HL-60 (cell line): ENCODE data around the gene ARL11.

Experiments used
- DNase-seq, 2 experiments: peaks; one replicate each; pipeline ENCODE4 v3.0.0-alpha.2; 2010 to 2020; ENCODE audit warnings: low read depth in 1 of 2, low spot score in 1 of 2
- H3K27ac ChIP-seq: fragments of 250-450 bp; sonication (Bioruptor Pico); replicated peaks from 2 replicates; pipeline ENCODE4 v1.5.1; 2020; ENCODE audit warnings: mild to moderate bottlenecking, moderate library complexity
- H3K27me3 ChIP-seq: fragments of 250-450 bp; sonication (Bioruptor Pico); 2 replicates; pipeline ENCODE4 v1.5.1; 2021; ENCODE audit warnings: mild to moderate bottlenecking, moderate library complexity; ENCODE audit not compliant: insufficient read depth, poor library complexity, severe bottlenecking
- H3K4me3 ChIP-seq: replicated peaks from 2 replicates; pipeline ENCODE4 v1.5.1; 2011; ENCODE audit warnings: mild to moderate bottlenecking, control low read depth, low read length; ENCODE audit not compliant: insufficient read depth
- CTCF ChIP-seq: IDR thresholded peaks from one replicate; pipeline ENCODE4 v1.5.1; 2011; ENCODE audit warnings: low read length, control low read depth, inconsistent platforms; ENCODE audit not compliant: insufficient read depth
- GABPA ChIP-seq: IDR thresholded peaks from 2 replicates; pipeline ENCODE4 v1.6.1; 2012; ENCODE audit warnings: low read depth
- POLR2AphosphoS5 ChIP-seq: IDR thresholded peaks from 2 replicates; pipeline ENCODE4 v1.6.1; 2012; ENCODE audit warnings: low read depth
- SPI1 ChIP-seq: IDR thresholded peaks from 2 replicates; pipeline ENCODE4 v1.6.1; 2012; ENCODE audit warnings: low read depth, mild to moderate bottlenecking, borderline replicate concordance
- TF ChIP-seq, protein P1 (sequence below): IDR thresholded peaks from 2 replicates; pipeline ENCODE4 v1.6.1; 2012; ENCODE audit warnings: low read depth; ENCODE audit not compliant: insufficient replicate concordance

Gene ARL11

GRCh38 chr13:49606747-49607648 is 21.3 kb upstream of the ARL11 start:
- H3K27me3 ChIP-seq = no peaks in the 10 kb centered on the region
- TF ChIP-seq POLR2AphosphoS5 = no peak
- peak; percentile 89 for TF ChIP-seq CTCF
- no peak for TF ChIP-seq GABPA
- no peak for TF ChIP-seq SPI1
- no peak overlapping the region; the same call in 1 of the 2 replicates for H3K4me3 ChIP-seq
- no peak overlapping the region for H3K27ac ChIP-seq
- DNase-seq = peak; percentile 59 to 91

- H3K4me3 ChIP-seq = no peak overlapping the region
- H3K27me3 ChIP-seq = no peaks in the 10 kb centered on the region
- DNase-seq = no peak
- TF ChIP-seq POLR2AphosphoS5 (no peak), CTCF (no peak), SPI1 (no peak), GABPA (no peak)
- TF ChIP-seq, protein P1, sequence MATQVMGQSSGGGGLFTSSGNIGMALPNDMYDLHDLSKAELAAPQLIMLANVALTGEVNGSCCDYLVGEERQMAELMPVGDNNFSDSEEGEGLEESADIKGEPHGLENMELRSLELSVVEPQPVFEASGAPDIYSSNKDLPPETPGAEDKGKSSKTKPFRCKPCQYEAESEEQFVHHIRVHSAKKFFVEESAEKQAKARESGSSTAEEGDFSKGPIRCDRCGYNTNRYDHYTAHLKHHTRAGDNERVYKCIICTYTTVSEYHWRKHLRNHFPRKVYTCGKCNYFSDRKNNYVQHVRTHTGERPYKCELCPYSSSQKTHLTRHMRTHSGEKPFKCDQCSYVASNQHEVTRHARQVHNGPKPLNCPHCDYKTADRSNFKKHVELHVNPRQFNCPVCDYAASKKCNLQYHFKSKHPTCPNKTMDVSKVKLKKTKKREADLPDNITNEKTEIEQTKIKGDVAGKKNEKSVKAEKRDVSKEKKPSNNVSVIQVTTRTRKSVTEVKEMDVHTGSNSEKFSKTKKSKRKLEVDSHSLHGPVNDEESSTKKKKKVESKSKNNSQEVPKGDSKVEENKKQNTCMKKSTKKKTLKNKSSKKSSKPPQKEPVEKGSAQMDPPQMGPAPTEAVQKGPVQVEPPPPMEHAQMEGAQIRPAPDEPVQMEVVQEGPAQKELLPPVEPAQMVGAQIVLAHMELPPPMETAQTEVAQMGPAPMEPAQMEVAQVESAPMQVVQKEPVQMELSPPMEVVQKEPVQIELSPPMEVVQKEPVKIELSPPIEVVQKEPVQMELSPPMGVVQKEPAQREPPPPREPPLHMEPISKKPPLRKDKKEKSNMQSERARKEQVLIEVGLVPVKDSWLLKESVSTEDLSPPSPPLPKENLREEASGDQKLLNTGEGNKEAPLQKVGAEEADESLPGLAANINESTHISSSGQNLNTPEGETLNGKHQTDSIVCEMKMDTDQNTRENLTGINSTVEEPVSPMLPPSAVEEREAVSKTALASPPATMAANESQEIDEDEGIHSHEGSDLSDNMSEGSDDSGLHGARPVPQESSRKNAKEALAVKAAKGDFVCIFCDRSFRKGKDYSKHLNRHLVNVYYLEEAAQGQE = no peak
- no peak overlapping the region for H3K27ac ChIP-seq
Observed at GRCh38 chr13:49607761-49608160, 20.5 kb upstream of the ARL11 start.

DNA sequence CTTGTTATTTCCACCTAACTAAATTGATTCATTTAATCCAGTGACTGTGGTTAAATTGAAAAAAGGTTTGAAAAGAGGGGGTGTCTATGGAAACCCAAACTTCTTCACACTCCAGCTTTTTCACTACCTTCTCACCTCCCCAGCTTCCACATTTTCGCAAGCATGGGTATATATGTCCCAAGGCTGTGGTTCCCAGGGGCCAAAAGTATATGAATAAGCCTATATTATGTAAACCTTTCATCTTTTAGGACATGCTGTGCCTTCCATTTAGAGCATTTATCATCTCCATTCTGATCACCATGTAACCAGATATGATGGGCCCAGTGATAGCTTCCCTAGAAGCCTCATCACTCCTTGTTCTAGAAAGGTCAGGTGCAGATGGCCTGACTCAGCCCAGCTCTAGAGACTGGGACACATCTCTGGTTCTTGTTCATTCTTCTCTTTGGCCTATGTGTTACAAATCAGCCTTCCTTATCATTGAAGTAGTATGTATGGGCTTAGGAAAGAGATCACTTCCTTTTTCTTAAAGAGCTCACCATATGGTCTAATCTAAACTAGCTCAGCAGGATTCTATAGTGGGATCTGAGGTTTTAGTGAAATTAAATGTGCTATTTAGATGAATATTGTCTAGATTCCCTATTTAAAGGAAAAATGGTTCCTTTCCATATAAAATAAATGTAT is 19.5 kb upstream of the ARL11 start:
- H3K27me3 ChIP-seq = no peaks in the 10 kb centered on the region
- no peak overlapping the region for H3K27ac ChIP-seq
- TF ChIP-seq GABPA (no peak), SPI1 (peak; percentile 94), CTCF (no peak)
- TF ChIP-seq, protein P1 = no peak
- no peak overlapping the region for H3K4me3 ChIP-seq
- DNase-seq = peak; percentile 30 to 59
